PC-9 (cell line): Measurements from ENCODE around the gene LMAN2. TPM values are rescaled to one million over a fixed set of nuclear protein-coding genes. Genes with fewer than 3 reads are reported as not detected.
"Not testable (repeated sequence)": the region's sequence is repeated elsewhere in the genome, so short reads cannot be mapped to it uniquely, and the experiment has no call there.

ENCODE experiments used
- BruUV-seq: library from RNA; stranded (reverse); fragments of 400-500 nt; replicated peaks from 2 replicates; lab custom pipeline; 2021; lab: Mats Ljungman, UMichigan
- CTCF ChIA-PET: fragments of 300-600 bp; sonication (Branson Sonifier 250); formaldehyde crosslinking; loops from one replicate; lab custom pipeline; 2022; ENCODE audit warnings: antibody characterized with exemption; lab: Charles Lee
- POLR2A ChIA-PET: fragments of 300-600 bp; sonication (Branson Sonifier 250); formaldehyde crosslinking; loops from one replicate; lab custom pipeline; 2022; ENCODE audit warnings: antibody characterized with exemption; ENCODE audit not compliant: unreplicated experiment; lab: Charles Lee
- DNase-seq, 2 experiments: peaks; one replicate each; pipeline versions ENCODE4 v3.0.0 to v3.0.0-alpha.2; 2015 to 2022; ENCODE audit warnings: mixed read lengths in 1 of 2
- H2AFZ ChIP-seq: fragments of 200-600 bp; sonication (generic); 2 replicates; pipeline ENCODE4 v1.8.1; 2017; ENCODE audit warnings: antibody characterized with exemption
- H3F3A ChIP-seq: fragments of 200-600 bp; sonication (generic); 2 replicates; pipeline ENCODE4 v1.8.1; 2017; ENCODE audit warnings: antibody characterized with exemption, mild to moderate bottlenecking, low read depth; ENCODE audit not compliant: insufficient read depth
- H3K27ac ChIP-seq: fragments of 200-600 bp; sonication (generic); 2 replicates; pipeline ENCODE4 v1.6.1; 2016; ENCODE audit warnings: mixed run types
- H3K27me3 ChIP-seq: fragments of 200-600 bp; sonication (generic); 2 replicates; pipeline ENCODE4 v1.6.1; 2016; ENCODE audit warnings: low read depth, mixed run types; ENCODE audit not compliant: insufficient read depth
- H3K36me3 ChIP-seq: fragments of 200-600 bp; sonication (generic); 2 replicates; pipeline ENCODE4 v1.6.1; 2016; ENCODE audit warnings: low read depth, mixed run types
- H3K4me1 ChIP-seq: fragments of 200-600 bp; sonication (generic); replicated peaks from 2 replicates; pipeline ENCODE4 v1.6.1; 2016; ENCODE audit warnings: mixed run types; ENCODE audit not compliant: insufficient read depth
- H3K4me2 ChIP-seq: fragments of 200-600 bp; sonication (generic); 2 replicates; pipeline ENCODE4 v1.6.1; 2017; ENCODE audit warnings: mixed run types
- H3K4me3 ChIP-seq: fragments of 200-600 bp; sonication (generic); 2 replicates; pipeline ENCODE4 v1.6.1; 2016; ENCODE audit warnings: mixed run types
- H3K79me2 ChIP-seq: fragments of 200-600 bp; sonication (generic); 2 replicates; pipeline ENCODE4 v1.6.1; 2017; ENCODE audit warnings: low read depth, mixed run types
- H3K9me2 ChIP-seq: fragments of 200-600 bp; sonication (generic); 2 replicates; pipeline ENCODE4 v1.8.1; 2017; ENCODE audit warnings: mild to moderate bottlenecking; ENCODE audit not compliant: insufficient read depth
- H3K9me3 ChIP-seq: fragments of 200-600 bp; sonication (generic); 2 replicates; pipeline ENCODE4 v1.8.1; 2016; ENCODE audit warnings: low read depth; ENCODE audit not compliant: insufficient read depth
- H4K20me1 ChIP-seq: fragments of 200-600 bp; sonication (generic); 2 replicates; pipeline ENCODE4 v1.8.1; 2017; ENCODE audit not compliant: insufficient read depth
- EZH2 ChIP-seq: fragments of 200-600 bp; sonication (generic); IDR thresholded peaks from 2 replicates; pipeline ENCODE4 v1.8.0; 2017; ENCODE audit warnings: antibody characterized with exemption, low read depth
- intact Hi-C: fragments of 100-400 bp; cut with micrococcal nuclease; formaldehyde crosslinking; loops from one replicate; pipeline ENCODE4 v1.10.0; 2022; ENCODE audit not compliant: unreplicated experiment
- total RNA-seq: library from RNA; stranded (reverse); gene quantifications from 2 replicates; pipeline ENCODE4 v1.2.3, GENCODE V29; 2021
- TF ChIP-seq, protein P1 (sequence below): fragments of 200-600 bp; sonication (generic); conservative IDR thresholded peaks from 2 replicates; pipeline ENCODE4 v1.6.1; 2017; ENCODE audit warnings: mixed run types, antibody characterized with exemption, mild to moderate bottlenecking, moderate library complexity

Gene LMAN2
- total RNA-seq, 1 experiment from 2014 or later, result 153 TPM

- Histone ChIP-seq H3K9me3 (no peaks in the 10 kb centered on the region), H2AFZ (no peak overlapping the region), H3K4me1 (peaks cover 16% of the 10 kb centered on the region), H3K27ac (no peak overlapping the region), H3K36me3 (peaks cover 3% of the 10 kb centered on the region; the same call in 1 of the 2 replicates), H3K79me2 (peaks cover 25% of the 10 kb centered on the region), H3K4me3 (no peak overlapping the region), H4K20me1 (peaks cover 10% of the 10 kb centered on the region), H3F3A (peaks cover 36% of the 10 kb centered on the region), H3K9me2 (no peaks in the 10 kb centered on the region), H3K27me3 (no peaks in the 10 kb centered on the region), H3K4me2 (no peak overlapping the region)
- BruUV-seq, result no TSS peak
- intact Hi-C loops, result no loop called here
- POLR2A ChIA-PET, result interaction anchor here (0.6 kb wide), 1 partner anchor 44 kb away, joined by 8 read pairs; the partner anchor contains the start of gene LMAN2
- CTCF ChIA-PET, result interaction anchor here (0.9 kb wide), 1 partner anchor 222 kb away, joined by 6 read pairs; no protein-coding TSS in a partner anchor
- TF ChIP-seq EZH2, result no peak
- TF ChIP-seq, protein P1, sequence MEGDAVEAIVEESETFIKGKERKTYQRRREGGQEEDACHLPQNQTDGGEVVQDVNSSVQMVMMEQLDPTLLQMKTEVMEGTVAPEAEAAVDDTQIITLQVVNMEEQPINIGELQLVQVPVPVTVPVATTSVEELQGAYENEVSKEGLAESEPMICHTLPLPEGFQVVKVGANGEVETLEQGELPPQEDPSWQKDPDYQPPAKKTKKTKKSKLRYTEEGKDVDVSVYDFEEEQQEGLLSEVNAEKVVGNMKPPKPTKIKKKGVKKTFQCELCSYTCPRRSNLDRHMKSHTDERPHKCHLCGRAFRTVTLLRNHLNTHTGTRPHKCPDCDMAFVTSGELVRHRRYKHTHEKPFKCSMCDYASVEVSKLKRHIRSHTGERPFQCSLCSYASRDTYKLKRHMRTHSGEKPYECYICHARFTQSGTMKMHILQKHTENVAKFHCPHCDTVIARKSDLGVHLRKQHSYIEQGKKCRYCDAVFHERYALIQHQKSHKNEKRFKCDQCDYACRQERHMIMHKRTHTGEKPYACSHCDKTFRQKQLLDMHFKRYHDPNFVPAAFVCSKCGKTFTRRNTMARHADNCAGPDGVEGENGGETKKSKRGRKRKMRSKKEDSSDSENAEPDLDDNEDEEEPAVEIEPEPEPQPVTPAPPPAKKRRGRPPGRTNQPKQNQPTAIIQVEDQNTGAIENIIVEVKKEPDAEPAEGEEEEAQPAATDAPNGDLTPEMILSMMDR, result no peak
- no peak for DNase-seq
These were observed 43.7 kb downstream of the LMAN2 start for GRCh38 chr5:177307544-177308363.

GRCh38 chr5:177306674-177307543 is 44.6 kb downstream of the LMAN2 start:
- Histone ChIP-seq H2AFZ (no peak overlapping the region), H3K9me3 (no peaks in the 10 kb centered on the region), H3K36me3 (peaks cover 3% of the 10 kb centered on the region; the same call in 1 of the 2 replicates), H3K4me1 (peaks cover 21% of the 10 kb centered on the region), H3K79me2 (peaks cover 25% of the 10 kb centered on the region), H4K20me1 (peaks cover 10% of the 10 kb centered on the region), H3K27ac (no peak overlapping the region), H3K9me2 (no peaks in the 10 kb centered on the region), H3K27me3 (no peaks in the 10 kb centered on the region), H3F3A (peaks cover 40% of the 10 kb centered on the region), H3K4me3 (no peak overlapping the region), H3K4me2 (no peak overlapping the region)
- no TSS peak for BruUV-seq
- POLR2A ChIA-PET, result no interaction called here
- TF ChIP-seq, protein P1, result no peak
- TF ChIP-seq EZH2, result no peak
- intact Hi-C loops, result no loop called here
- no peak for DNase-seq
- CTCF ChIA-PET, result no interaction called here

- H3K9me3 ChIP-seq, H3K27ac ChIP-seq, H3K9me2 ChIP-seq, H3K4me2 ChIP-seq, H2AFZ ChIP-seq, BruUV-seq, DNase-seq, H3K36me3 ChIP-seq, H3K4me3 ChIP-seq, intact Hi-C loops, H3K27me3 ChIP-seq: not testable (repeated sequence)
- ChIA-PET POLR2A (interaction anchor here (0.6 kb wide), 1 partner anchor 157 kb away, joined by 3 read pairs; no protein-coding TSS in a partner anchor), CTCF (interaction anchor here (0.7 kb wide), 1 partner anchor 768 kb away, joined by 3 read pairs; no protein-coding TSS in a partner anchor)
- H3F3A ChIP-seq, result peaks cover 45% of the 10 kb centered on the region
- H3K79me2 ChIP-seq, result peaks cover 25% of the 10 kb centered on the region
- peaks cover 13% of the 10 kb centered on the region for H4K20me1 ChIP-seq
- H3K4me1 ChIP-seq, result peaks cover 28% of the 10 kb centered on the region
These were observed 45.3 kb downstream of the LMAN2 start for GRCh38 chr5:177306103-177306640.
